T-helper 1 cell (primary cell): ENCODE measurements around the gene AP3B2.
"Not testable (repeated sequence)": the region's sequence is repeated elsewhere in the genome, so short reads cannot be mapped to it uniquely, and the experiment has no call there.

Experiments
- DNase-seq, 5 donors: peaks; one replicate each; pipeline ENCODE4 v3.0.0-alpha.2; 2012 to 2020

AP3B2 gene

DNA sequence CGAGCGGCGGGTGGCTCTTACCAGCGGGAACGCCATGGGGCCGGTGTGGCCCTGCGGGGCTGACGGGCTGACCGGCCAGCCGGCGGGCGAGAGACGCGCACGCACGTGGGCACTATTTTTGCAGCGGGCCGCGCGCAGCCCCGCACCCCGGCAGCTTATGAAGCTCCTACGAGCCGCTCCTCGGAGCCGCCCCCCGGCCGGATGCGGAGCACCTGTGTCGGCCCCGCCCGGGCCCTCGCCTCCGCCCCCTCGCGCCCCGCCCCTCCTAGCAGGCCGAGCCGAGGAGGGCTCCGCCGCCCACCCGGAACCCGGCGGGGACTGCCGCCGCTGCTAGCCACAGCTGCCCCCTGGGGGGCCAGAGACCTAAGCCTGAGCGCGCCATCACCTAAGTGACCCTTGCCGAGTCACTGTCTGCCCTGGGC is 61.8 kb downstream of the AP3B2 start:
- DNase-seq, result peak in 1 of 5 donors; percentile 25

DNA sequence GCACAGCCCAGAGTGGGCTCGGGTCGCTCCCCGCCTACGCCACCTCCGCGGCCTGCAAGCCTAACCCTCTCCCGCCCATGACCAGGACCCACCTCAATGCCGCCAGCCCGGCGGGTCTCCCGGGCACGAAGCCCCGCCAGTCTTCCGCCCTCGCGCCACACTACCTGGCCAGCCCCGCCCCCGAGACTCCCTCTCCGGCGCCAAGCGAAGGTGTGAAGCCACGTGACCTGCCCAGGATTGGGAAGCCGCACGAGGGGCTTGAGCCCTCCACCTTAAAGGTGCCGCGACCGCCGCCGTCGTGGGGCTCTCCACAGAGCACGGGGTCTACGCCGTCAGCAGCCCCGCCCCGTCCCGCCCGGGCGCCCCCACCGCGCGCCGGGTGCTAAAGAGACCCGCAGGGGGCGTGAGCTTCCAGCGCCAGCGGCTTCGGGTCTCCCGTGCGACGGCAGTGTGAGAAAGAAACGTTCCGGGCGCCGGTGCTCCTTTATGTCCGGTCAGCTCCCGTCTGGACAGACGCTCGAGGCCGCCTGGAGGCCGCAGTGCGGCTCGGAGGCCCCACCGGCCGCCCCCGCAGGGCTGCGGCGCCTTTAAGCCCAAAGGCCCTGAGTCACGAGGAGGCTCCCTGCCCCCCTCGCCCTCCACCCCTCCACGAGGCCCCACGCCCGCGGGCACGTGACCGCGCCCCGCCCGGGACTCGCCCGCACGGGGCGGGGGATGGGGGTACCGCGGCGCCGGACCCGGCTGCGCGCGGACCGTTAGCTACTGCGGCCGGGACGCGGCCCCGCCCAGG is 62.4 kb downstream of the AP3B2 start, which contains the start of gene CPEB1:
CPEB1 (minus strand) TSS at position 319 of the 790 bp plus-strand sequence. CDS start 18,904 bp downstream, outside the sequence.
- DNase-seq, result peak in 1 of 5 donors; percentile 12

DNA sequence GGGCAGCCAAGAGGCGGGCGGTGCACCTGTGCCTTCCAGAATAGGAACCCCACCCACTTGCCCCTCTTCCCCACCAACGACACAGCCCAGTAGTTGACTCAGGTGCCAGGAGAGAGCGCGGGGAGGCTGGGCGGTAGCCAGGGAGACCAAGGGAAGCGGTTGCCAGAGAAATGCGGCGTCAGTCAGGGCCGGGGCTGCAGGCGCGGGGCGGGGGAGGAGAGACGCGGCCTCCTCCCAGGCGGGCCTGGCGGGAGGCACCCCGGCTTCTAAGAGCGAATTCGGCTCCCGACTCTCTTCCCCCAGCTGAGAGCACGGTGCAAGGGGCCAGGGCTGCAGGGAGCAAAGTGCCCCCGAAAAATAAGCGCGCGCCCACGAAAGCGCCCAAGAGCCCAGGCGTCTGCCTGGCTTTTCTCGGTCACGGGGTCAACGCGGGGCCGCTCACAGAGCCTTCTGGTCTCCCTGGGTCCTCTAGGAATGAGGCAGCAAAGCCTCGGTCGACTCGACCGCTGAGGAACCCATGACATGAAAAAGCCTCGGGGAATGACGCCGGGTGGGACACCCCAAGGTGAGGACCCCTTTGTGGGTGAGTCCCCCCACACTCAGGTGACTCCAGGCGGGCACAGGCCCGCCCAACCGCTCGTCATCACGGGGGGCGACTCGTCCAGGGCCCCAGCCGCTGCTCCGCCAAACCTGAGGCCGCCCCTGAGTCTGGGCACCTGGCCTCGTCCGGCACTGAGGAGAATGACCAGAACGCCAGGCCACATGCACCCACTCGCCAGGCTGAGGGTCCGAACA is 63.2 kb downstream of the AP3B2 start:
- DNase-seq, result no peak

DNA sequence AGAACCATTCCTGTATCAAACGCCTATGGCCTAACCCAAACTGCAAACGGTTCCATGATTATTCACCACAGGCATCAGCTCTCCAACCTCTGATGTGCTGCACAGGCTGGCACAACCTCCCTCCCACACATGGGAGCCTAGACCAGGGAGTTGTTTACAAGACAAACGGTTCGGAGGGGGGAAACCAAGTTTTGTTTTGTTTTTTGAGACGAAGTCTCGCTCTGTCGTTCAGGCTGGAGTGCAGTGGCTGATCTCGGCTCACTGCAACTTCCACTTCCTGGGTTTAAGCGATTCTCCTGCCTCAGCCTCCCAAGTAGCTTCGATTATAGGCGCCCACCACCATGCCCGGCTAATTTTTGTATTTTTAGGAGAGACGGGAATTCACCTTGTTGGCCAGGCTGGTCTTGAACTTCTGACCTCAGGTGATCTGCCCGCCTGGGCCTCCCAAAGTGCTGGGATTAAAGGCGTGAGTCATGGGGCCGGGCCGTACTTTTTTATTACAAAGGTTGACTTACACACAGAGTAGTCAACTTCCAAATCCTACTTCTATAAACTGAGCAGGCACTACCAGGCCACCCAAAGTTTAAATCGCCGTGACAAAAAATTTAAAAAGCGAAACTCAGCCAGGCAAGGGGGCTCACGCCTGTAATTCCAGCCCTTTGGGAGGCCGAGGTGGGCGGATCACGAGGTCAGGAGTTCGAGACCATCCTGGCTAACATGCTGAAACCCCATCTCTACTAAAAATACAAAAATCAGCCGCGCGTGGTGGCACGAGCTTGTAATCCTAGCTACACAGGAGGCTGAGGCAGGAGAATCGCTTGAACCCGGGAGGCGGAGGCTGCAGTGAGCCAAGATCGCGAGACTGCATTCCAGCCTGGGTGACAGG is 64.5 kb downstream of the AP3B2 start:
- DNase-seq, result not testable (repeated sequence)

DNA sequence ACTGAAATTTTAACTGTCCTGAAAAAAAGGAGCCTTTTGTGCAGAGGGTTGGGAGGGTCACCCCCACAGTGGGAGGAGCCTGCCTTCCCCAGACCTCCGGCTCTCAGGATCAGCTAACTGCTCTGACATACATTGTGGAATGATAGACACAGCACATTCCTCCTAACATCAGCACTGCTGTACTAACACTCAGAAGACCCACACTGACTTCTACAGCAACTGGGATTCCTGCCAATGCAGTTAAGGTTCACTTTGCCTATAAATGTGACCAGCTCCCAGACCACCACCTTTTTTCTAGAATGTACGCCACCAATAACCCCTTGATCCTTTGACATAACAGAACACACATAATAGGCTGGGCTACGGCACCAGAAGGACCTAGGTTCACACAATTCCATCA is 65.7 kb downstream of the AP3B2 start:
- no peak for DNase-seq

DNA sequence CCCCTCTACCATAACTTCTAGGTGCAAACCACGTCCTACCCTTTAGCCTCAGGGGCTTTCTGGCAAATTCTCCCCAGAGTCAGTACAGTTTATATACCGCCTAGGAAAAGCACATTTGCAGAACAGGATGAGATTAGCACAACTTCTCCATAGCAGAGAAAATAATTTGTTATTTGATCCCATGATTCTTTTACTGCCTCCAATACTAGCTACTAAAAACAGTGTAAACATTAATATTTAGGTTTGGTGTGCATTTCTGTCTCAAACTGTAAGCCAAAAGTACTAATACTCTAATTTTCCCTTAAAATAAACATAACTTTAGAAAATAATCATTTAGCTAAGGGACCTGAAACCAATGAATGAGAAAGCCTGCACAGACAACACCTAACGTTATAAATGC is 67.0 kb downstream of the AP3B2 start:
- no peak for DNase-seq

DNA sequence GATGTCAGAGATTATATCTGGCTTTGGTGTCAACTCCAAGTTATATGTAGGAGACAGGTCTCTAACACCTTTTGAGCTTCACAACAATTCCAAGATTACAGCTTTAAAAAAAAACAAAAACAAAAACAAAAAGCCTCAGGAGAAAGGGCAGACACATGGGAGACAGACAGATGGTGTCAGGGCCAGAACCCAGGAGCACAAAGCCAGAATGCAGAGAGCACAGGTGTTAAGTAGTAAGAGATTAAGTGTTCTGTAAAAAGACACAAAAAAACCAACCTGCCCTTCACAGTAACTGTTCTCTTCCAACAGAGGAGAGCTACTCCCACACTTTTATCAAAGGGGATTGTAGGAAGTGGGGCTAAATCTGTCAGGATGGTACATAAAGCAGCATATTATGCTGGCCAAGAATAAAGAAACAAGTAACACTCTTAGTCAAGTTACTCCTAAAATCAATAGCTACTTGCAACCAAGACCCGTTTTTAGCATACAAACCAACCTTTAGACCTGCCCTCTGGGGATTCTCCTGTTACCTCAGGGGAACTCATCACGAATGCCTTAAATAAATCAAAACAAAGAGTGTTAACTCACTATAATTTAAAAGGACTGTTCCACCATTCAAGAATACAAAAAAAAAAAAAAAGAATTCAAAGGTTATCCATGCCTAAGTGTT is 68.4 kb downstream of the AP3B2 start:
- no peak for DNase-seq

DNA sequence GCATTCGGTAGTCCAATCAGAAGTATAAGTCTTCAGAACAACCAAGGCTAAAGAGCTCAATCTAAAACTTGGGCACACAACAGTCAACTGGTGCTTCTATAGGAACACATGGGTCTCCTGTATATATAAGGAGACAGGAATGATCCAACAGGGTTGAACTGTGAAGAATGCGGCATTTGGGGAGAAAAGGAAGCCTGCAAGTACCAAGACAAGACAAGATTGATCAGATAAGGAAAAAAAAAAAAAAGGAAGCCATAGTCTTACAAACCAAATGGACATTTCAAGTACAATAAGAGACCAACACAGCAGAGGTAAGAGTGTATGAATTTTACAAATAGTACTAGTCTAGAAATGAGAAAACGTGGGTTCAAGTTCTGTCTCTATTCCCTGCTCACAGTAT is 69.0 kb downstream of the AP3B2 start:
- no peak for DNase-seq

DNA sequence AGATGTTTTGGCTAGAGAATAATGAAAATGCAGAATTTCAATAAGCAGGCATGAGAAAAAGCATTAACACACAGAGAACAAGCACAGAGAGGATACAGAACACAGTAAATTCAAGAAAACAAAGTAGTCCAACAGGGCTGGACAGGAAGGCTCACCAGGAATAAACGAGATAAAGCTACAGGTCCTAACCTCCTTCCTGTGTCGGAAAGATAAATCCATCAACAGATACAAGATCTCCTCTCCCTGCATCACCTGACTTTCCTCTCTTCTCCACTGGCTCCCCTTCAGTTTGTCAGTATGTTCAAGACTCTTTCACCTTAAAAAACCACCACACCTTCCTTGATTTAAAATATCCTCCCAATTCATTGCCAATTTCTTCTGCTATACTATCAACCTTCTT is 73.9 kb downstream of the AP3B2 start:
- DNase-seq, result no peak

GRCh38 chr15:82630033-82630432 is 79.6 kb downstream of the AP3B2 start:
- DNase-seq, result no peak

GRCh38 chr15:82625136-82625535 is 84.5 kb downstream of the AP3B2 start:
- no peak for DNase-seq

GRCh38 chr15:82624438-82624837 is 85.2 kb downstream of the AP3B2 start:
- DNase-seq, result no peak

GRCh38 chr15:82624008-82624407 is 85.7 kb downstream of the AP3B2 start:
- DNase-seq, result no peak

- DNase-seq, result no peak
Observed at GRCh38 chr15:82621970-82622369, 87.7 kb downstream of the AP3B2 start.

DNA sequence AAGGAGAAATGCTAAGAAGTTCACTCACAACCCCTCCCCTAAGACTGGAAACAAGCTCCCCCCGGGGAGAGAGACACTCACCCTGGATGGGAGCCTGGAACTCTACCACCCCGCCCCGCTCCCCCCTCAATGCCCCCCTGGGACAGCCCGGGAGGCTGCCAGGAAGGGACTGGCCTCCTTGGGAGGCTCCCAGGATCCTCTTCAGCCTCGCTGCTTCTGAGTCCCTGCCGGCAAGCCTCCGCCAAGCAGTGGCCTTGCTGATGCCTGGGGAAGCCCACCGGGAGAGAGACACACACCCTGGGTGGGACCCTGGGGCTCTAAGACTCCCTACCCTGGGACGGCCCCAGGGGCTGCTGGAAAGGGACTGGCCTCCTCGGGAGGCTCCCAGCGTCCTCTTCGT is 95.9 kb downstream of the AP3B2 start:
- no peak for DNase-seq

GRCh38 chr15:82611348-82611747 is 98.3 kb downstream of the AP3B2 start:
- DNase-seq, result no peak
